ENCODE results near the gene TMEM131L. TPM values are rescaled to one million over a fixed set of nuclear protein-coding genes. Genes with fewer than 3 reads are reported as not detected.
"Not testable (repeated sequence)": the region's sequence is repeated elsewhere in the genome, so short reads cannot be mapped to it uniquely, and the experiment has no call there.

The TMEM131L gene
- polyA plus RNA-seq, 4 donors, result 0.22 to 9.1 (median 1.9) TPM

- FAIRE-seq, result no peak
- Histone ChIP-seq H3K36me3 (ENCODE audit: control insufficient read depth in 3 of 3, insufficient read depth in 2 of 3, low read depth in 1 of 3, low read length in 3 of 3) (no peaks in the 10 kb centered on the region), H3K4me1 (ENCODE audit: control insufficient read depth in 3 of 3, insufficient read depth in 2 of 3, low read depth in 1 of 3, low read length in 2 of 3) (peaks cover 2 to 11% (median 4%) of the 10 kb centered on the region in 3 donors), H3K27me3 (ENCODE audit: control insufficient read depth in 3 of 3, insufficient read depth in 3 of 3, low read length in 3 of 3) (no peaks in the 10 kb centered on the region), H3K9me3 (ENCODE audit: control insufficient read depth in 2 of 2, insufficient read depth in 1 of 2, low read depth in 1 of 2, low read length in 1 of 2) (no peaks in the 10 kb centered on the region), H3K4me3 (ENCODE audit: low read depth in 1 of 3, low read length in 3 of 3) (no peak overlapping the region), H3K27ac (ENCODE audit: low read depth in 1 of 3, low read length in 2 of 3) (peak overlapping the region in 2 of 3 donors; percentile 54 to 56)
- WGBS, 3 donors, result 18 to 45% (median 36%) methylated on average over 7 of the region's 7 CpGs
- peak; percentile 80 for DNase-seq
These were observed 98.7 kb downstream of the TMEM131L start for GRCh38 chr4:153564630-153565525.

- no peak for FAIRE-seq
- peaks cover 2 to 11% (median 4%) of the 10 kb centered on the region in 3 donors for H3K4me1 ChIP-seq (ENCODE audit: control insufficient read depth in 3 of 3, insufficient read depth in 2 of 3, low read depth in 1 of 3, low read length in 2 of 3)
- peak in 1 of 2 donors; percentile 52 for DNase-seq
- no peak overlapping the region for H3K4me3 ChIP-seq (ENCODE audit: low read depth in 1 of 3, low read length in 3 of 3)
- no peaks in the 10 kb centered on the region for H3K27me3 ChIP-seq (ENCODE audit: control insufficient read depth in 3 of 3, insufficient read depth in 3 of 3, low read length in 3 of 3)
- H3K27ac ChIP-seq (ENCODE audit: low read depth in 1 of 3, low read length in 2 of 3), result no peak overlapping the region
- peaks cover 0 to 3% (median 0%) of the 10 kb centered on the region in 3 donors for H3K36me3 ChIP-seq (ENCODE audit: control insufficient read depth in 3 of 3, insufficient read depth in 2 of 3, low read depth in 1 of 3, low read length in 3 of 3)
- H3K9me3 ChIP-seq (ENCODE audit: control insufficient read depth in 2 of 2, insufficient read depth in 1 of 2, low read depth in 1 of 2, low read length in 1 of 2), result no peaks in the 10 kb centered on the region
- WGBS, 3 donors, result 22 to 68% (median 45%) methylated on average over 8 of the region's 8 CpGs
These were observed 100.5 kb downstream of the TMEM131L start for GRCh38 chr4:153566631-153567150.

- H3K9me3 ChIP-seq (ENCODE audit: control insufficient read depth in 2 of 2, insufficient read depth in 1 of 2, low read depth in 1 of 2, low read length in 1 of 2); H3K27ac ChIP-seq (ENCODE audit: low read depth in 1 of 3, low read length in 2 of 3); FAIRE-seq; H3K36me3 ChIP-seq (ENCODE audit: control insufficient read depth in 3 of 3, insufficient read depth in 2 of 3, low read depth in 1 of 3, low read length in 3 of 3); H3K27me3 ChIP-seq (ENCODE audit: control insufficient read depth in 3 of 3, insufficient read depth in 3 of 3, low read length in 3 of 3); H3K4me3 ChIP-seq (ENCODE audit: low read depth in 1 of 3, low read length in 3 of 3): not testable (repeated sequence)
- 50 to 75% (median 66%) methylated on average over 3 of the region's 3 CpGs for WGBS, 3 donors
- DNase-seq, result peak in 1 of 2 donors; percentile 36
- peaks cover 2 to 11% (median 4%) of the 10 kb centered on the region in 3 donors for H3K4me1 ChIP-seq (ENCODE audit: control insufficient read depth in 3 of 3, insufficient read depth in 2 of 3, low read depth in 1 of 3, low read length in 2 of 3)
These were observed 101.5 kb downstream of the TMEM131L start for GRCh38 chr4:153567660-153568059.

- Histone ChIP-seq H3K27ac (ENCODE audit: low read depth in 1 of 3, low read length in 2 of 3) (no peak overlapping the region), H3K4me3 (ENCODE audit: low read depth in 1 of 3, low read length in 3 of 3) (no peak overlapping the region), H3K36me3 (ENCODE audit: control insufficient read depth in 3 of 3, insufficient read depth in 2 of 3, low read depth in 1 of 3, low read length in 3 of 3) (peaks cover 0 to 3% (median 0%) of the 10 kb centered on the region in 3 donors), H3K9me3 (ENCODE audit: control insufficient read depth in 2 of 2, insufficient read depth in 1 of 2, low read depth in 1 of 2, low read length in 1 of 2) (no peaks in the 10 kb centered on the region), H3K4me1 (ENCODE audit: control insufficient read depth in 3 of 3, insufficient read depth in 2 of 3, low read depth in 1 of 3, low read length in 2 of 3) (peaks cover 0 to 3% (median 2%) of the 10 kb centered on the region in 3 donors), H3K27me3 (ENCODE audit: control insufficient read depth in 3 of 3, insufficient read depth in 3 of 3, low read length in 3 of 3) (no peaks in the 10 kb centered on the region)
- WGBS, 3 donors, result 86 to 90% (median 90%) methylated on average over 12 of the region's 12 CpGs
- FAIRE-seq (no peak), DNase-seq (no peak)
These were observed 104.2 kb downstream of the TMEM131L start for GRCh38 chr4:153570228-153570973.

- H3K27me3 ChIP-seq (ENCODE audit: control insufficient read depth in 3 of 3, insufficient read depth in 3 of 3, low read length in 3 of 3), result no peaks in the 10 kb centered on the region
- FAIRE-seq (no peak), DNase-seq (no peak)
- H3K9me3 ChIP-seq (ENCODE audit: control insufficient read depth in 2 of 2, insufficient read depth in 1 of 2, low read depth in 1 of 2, low read length in 1 of 2), result no peaks in the 10 kb centered on the region
- peaks cover 0 to 3% (median 2%) of the 10 kb centered on the region in 3 donors for H3K4me1 ChIP-seq (ENCODE audit: control insufficient read depth in 3 of 3, insufficient read depth in 2 of 3, low read depth in 1 of 3, low read length in 2 of 3)
- WGBS, 3 donors, result 91 to 95% (median 94%) methylated on average over 4 of the region's 4 CpGs
- H3K27ac ChIP-seq (ENCODE audit: low read depth in 1 of 3, low read length in 2 of 3), result no peak overlapping the region
- H3K4me3 ChIP-seq (ENCODE audit: low read depth in 1 of 3, low read length in 3 of 3), result no peak overlapping the region
- peaks cover 0 to 3% (median 0%) of the 10 kb centered on the region in 3 donors for H3K36me3 ChIP-seq (ENCODE audit: control insufficient read depth in 3 of 3, insufficient read depth in 2 of 3, low read depth in 1 of 3, low read length in 3 of 3)
These were observed 104.9 kb downstream of the TMEM131L start for GRCh38 chr4:153571006-153571545.

- no peak for FAIRE-seq
- no peaks in the 10 kb centered on the region for H3K27me3 ChIP-seq (ENCODE audit: control insufficient read depth in 3 of 3, insufficient read depth in 3 of 3, low read length in 3 of 3)
- H3K27ac ChIP-seq (ENCODE audit: low read depth in 1 of 3, low read length in 2 of 3), result no peak overlapping the region
These were observed 106.4 kb downstream of the TMEM131L start for GRCh38 chr4:153572609-153573008.

GRCh38 chr4:153573221-153573620, 107.1 kb downstream of the TMEM131L start:
- Histone ChIP-seq H3K9me3 (ENCODE audit: control insufficient read depth in 2 of 2, insufficient read depth in 1 of 2, low read depth in 1 of 2, low read length in 1 of 2) (no peaks in the 10 kb centered on the region), H3K27me3 (ENCODE audit: control insufficient read depth in 3 of 3, insufficient read depth in 3 of 3, low read length in 3 of 3) (no peaks in the 10 kb centered on the region), H3K36me3 (ENCODE audit: control insufficient read depth in 3 of 3, insufficient read depth in 2 of 3, low read depth in 1 of 3, low read length in 3 of 3) (peaks cover 0 to 3% (median 0%) of the 10 kb centered on the region in 3 donors), H3K4me3 (ENCODE audit: low read depth in 1 of 3, low read length in 3 of 3) (no peak overlapping the region), H3K27ac (ENCODE audit: low read depth in 1 of 3, low read length in 2 of 3) (no peak overlapping the region), H3K4me1 (ENCODE audit: control insufficient read depth in 3 of 3, insufficient read depth in 2 of 3, low read depth in 1 of 3, low read length in 2 of 3) (peaks cover 0 to 3% (median 0%) of the 10 kb centered on the region in 3 donors)
- DNase-seq (no peak), FAIRE-seq (no peak)
- 92 to 97% (median 93%) methylated on average over 7 of the region's 7 CpGs for WGBS, 3 donors

More at GRCh38 chr4:153572609-153573008, 106.4 kb downstream of the TMEM131L start:
- Histone ChIP-seq H3K36me3 (ENCODE audit: control insufficient read depth in 3 of 3, insufficient read depth in 2 of 3, low read depth in 1 of 3, low read length in 3 of 3) (peaks cover 0 to 3% (median 0%) of the 10 kb centered on the region in 3 donors), H3K4me1 (ENCODE audit: control insufficient read depth in 3 of 3, insufficient read depth in 2 of 3, low read depth in 1 of 3, low read length in 2 of 3) (peaks cover 0 to 3% (median 0%) of the 10 kb centered on the region in 3 donors), H3K4me3 (ENCODE audit: low read depth in 1 of 3, low read length in 3 of 3) (no peak overlapping the region), H3K9me3 (ENCODE audit: control insufficient read depth in 2 of 2, insufficient read depth in 1 of 2, low read depth in 1 of 2, low read length in 1 of 2) (no peaks in the 10 kb centered on the region)
- no peak for DNase-seq
- WGBS, 3 donors, result 92 to 96% (median 92%) methylated on average over 3 of the region's 3 CpGs

All from small intestine (tissue), 7 donors.